ENCODE measurements around the gene GPR158.
"Not testable (repeated sequence)": the region's sequence is repeated elsewhere in the genome, so short reads cannot be mapped to it uniquely, and the experiment has no call there.

The GPR158 gene

DNA sequence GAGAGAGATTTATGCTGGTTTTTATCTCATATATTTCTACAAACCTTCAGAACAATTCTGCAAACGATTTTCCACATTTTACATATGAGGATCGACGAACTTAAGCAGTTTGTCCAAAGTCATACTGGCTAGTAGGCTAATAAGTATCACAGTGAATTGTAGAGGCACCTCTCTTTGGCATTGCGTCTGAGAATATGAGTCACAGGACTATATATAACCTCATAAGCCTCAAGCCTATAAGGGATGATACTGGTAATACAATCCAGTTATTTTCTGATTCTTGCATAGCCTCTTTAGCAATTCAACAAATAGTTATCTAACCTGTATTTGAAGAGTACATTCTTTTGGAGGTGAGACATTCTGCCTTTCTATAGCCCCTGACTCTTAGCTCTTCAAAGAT, 129.8 kb downstream of the GPR158 start:
- DNase-seq, result no peak

- DNase-seq, result no peak
Measured at GRCh38 chr10:25306386-25306785, 131.6 kb downstream of the GPR158 start.

GRCh38 chr10:25308278-25308677, 133.5 kb downstream of the GPR158 start:
- DNase-seq, result no peak

GRCh38 chr10:25317596-25318211, 142.9 kb downstream of the GPR158 start:
- not testable (repeated sequence) for DNase-seq

GRCh38 chr10:25327273-25327672, 152.5 kb downstream of the GPR158 start:
- DNase-seq, result no peak

DNA sequence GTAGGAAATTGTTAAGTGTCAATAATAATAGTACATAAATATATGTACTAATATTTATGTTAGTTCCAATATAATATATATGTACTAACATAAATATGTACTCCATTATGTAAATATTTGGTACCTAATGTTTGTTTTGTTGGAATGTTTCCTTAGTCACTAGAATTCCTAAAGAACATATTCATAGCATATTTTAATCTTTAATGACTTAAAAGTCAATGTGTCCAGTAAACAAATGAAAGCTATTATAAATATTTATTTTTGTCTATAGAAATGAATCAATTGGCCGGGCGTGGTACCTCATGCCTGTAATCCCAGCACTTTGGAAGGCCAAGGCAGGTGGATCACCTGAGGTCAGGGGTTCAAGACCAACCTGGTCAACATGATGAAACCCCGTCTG, 153.6 kb downstream of the GPR158 start:
- DNase-seq, result no peak

DNA sequence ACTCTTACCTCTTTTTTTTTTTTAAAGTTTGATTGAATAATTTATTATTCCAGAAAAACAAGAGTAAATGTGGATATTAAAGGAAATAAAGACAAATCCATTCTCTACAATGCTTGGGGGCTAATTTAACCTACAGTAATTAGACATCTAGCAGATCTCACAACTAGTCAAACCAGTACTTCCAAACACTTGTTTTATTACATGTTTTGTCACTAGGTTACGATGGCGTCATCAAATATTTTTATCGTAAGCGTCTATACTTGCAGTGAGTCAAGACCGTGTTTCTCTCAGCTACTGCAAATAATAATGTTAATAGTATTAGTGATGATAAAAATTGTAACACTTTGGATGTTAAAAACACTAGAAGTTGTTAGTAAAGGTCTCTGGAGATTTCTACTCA, 154.8 kb downstream of the GPR158 start:
- not testable (repeated sequence) for DNase-seq

DNA sequence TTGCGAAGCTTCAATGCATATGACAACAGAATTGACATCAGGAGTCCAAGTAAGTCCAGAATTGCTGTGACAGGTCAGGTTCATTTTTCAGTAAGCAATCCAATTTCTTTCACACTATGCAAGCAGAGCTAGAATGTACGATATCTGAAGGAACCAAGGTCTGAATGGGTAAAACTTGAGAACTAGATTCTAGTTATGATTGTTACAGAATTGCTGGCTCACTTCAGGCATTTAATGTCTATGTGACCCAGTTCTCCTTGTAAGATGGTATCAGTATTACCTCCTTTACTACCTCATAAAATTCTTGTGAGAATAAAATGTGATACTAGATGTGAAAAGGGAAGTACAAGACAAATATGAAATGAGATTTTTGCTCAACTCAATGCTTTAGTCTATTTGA, 159.6 kb downstream of the GPR158 start:
- DNase-seq, result no peak

DNA sequence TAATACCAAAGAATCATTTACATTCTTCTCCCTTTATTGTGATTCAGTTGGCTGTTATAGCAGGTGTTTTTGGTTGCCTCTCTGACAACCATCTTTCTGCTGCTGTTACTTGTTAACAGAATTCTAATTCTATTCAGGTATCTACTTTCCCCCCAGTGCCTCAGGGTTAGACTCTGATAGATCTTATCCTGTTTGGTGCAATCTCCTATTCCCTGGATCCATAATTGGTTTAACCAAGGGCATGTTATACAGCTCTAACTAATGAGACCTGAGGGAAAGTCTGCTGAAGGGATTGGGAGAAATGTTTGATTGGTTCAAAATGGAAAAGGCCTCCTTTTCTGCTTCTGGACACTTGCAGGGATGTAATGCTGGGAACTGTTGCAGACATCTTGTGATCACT, 161.5 kb downstream of the GPR158 start:
- no peak for DNase-seq

- DNase-seq, result no peak
Measured at GRCh38 chr10:25338271-25338670, 163.5 kb downstream of the GPR158 start.

DNA sequence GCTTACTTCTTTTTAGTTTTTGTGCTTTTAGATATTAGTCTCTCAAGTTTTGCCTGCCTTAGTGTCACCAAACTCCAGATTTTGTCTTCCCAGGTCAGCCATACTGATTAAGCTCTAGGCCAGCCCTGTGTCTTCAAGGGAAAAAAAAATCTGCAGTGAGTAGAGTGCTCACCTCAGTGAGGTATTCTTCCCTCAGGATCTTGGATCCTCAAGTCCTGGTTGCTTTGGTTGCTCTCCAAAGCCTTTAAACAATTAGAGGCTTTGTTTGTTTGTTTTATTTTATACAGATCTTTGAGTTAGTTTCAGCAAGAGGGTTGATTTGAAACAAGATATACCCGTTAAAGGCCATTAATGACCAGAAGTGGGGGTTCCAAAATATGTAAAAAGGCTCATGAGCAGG, 165.2 kb downstream of the GPR158 start:
- no peak for DNase-seq

- no peak for DNase-seq
Measured at GRCh38 chr10:25349520-25349919, 174.7 kb downstream of the GPR158 start.

DNA sequence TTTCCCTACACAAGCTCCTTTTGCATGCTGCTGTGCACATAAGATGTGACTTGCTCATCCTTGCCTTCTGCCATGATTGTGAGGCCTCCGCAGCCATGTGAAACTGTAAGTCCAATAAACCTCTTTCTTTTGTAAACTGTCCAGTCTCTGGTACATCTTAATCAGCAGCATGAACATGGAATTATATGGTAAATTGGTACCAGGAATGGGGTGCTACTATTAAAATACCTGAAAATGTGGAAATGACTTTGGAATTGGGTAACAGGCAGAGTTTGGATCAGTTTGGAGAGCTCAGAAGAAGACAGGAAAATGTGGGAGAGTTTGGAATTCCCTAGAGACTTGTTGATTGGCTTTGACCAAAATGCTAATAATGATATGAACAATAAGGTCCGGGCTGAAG, 181.8 kb downstream of the GPR158 start:
- DNase-seq, result no peak

GRCh38 chr10:25357269-25357668, 182.5 kb downstream of the GPR158 start:
- no peak for DNase-seq

GRCh38 chr10:25382029-25382810, 207.4 kb downstream of the GPR158 start:
- DNase-seq, result no peak

GRCh38 chr10:25382901-25383300, 208.1 kb downstream of the GPR158 start:
- not testable (repeated sequence) for DNase-seq

GRCh38 chr10:25383686-25384085, 208.9 kb downstream of the GPR158 start:
- DNase-seq, result no peak

DNA sequence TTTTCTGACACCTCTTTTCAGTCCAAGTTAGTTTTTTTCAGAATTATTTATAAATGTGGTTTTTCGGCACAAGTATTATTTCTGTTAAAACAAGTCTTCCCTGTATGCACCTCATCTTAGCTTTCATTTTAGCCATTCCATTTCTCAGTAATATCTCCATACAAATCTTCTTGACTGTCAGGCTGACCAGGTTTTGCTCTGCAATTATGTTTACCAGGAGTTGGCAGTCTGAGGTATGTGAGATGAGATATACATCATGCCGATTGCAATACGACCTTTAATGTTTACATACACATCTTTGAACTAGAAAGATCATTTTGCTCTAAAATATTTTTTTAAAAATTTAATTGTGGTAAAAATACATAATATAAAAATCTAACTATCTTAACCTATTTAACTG, 209.8 kb downstream of the GPR158 start:
- DNase-seq, result no peak

DNA sequence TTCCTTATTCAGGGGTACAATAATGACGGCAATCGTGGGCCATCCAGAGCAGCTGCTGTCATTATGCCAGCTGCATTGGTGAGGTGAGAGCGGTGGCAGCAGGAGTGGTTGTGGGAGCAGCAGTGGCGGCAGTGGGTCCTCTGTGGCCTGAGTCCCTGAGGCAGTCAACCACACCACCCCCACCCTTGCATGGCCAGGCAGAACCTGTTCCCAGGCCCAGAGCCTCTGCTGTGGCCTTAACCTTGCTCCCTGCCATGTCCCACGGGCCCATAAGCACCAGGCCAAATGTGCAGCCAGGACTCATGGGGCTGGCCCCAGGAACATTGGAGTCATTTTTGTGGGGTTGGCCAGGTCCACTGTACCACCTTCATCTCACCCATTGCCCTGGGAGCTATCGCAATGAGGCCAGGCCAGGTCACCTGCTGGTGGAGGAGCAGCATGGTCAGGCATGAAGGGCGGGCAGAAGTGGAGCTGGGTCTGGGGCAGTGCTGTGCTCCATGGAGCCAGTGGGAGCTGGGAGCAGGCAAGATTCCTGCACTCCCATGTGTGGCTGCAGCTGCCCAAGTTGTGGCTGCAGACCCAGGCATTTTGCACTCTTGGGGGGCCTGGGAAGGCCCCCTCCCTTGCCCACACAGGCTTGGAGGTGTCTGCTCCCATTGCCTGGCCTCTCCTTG, 213.5 kb downstream of the GPR158 start:
- no peak for DNase-seq

DNA sequence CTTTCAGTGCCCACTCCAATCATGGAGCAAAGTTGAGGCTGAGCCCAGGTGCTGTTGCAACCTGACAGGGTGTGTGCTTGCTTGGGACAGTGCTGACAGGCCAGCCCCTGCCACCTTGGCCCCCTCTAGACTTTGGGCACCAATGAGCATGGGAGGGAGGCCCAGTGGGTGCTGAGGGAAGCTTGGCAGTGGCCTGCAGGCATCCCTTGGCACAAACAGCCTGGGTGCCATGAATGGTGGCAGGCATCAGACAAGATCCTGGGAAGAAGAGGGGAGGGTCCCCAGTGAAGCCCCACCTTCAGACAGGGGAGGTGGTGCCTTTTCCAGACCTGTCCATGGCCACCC, 214.0 kb downstream of the GPR158 start:
- no peak for DNase-seq

- no peak for DNase-seq
Measured at GRCh38 chr10:25390733-25391132, 215.9 kb downstream of the GPR158 start.

- DNase-seq, result no peak
Measured at GRCh38 chr10:25392132-25392531, 217.3 kb downstream of the GPR158 start.

GRCh38 chr10:25393621-25394020, 218.8 kb downstream of the GPR158 start:
- no peak for DNase-seq

- DNase-seq, result no peak
Measured at GRCh38 chr10:25398680-25399079, 223.9 kb downstream of the GPR158 start.

All from GDM1 (cell line).